ENCODE data around the gene RERG.

Gene RERG

DNA sequence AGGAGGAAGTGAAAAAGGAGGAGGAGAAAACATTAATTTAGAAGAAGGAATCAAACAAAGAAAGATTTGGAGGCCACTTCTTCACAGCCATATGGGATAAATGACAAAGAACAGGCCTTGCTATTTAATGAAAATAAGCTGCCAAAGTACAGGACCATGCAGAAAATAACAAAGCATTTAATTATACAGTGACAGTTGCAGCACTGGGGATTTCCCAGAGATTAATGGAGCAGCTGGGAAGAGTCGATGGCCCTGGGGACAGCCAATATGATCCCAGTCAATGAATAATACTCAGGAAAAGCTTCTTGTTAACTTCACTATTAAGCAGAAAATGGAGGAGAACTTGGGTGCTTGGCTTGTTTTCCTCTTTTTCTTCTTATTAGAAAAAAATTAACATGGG lies 34.6 kb downstream of the RERG start:
- DNase-seq, result no peak

DNA sequence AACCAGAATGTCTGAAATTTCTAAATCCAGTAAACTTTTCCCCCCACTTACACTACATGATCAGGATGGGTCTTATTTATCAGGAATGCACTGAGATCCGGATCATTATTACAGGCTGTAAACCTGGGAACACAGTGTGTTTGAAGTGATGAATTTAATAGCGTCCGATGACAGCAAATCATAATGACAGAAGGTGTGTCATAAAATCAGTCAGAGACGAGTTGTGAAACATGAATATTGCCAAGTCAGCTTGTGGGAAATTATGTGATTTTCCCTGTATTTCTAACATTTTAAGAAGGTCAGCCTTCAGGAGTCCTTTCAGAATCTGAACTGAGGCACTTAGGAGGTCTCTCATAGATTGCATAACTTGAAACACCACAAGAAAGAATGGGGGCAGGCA lies 36.7 kb downstream of the RERG start:
- DNase-seq, result no peak

DNA sequence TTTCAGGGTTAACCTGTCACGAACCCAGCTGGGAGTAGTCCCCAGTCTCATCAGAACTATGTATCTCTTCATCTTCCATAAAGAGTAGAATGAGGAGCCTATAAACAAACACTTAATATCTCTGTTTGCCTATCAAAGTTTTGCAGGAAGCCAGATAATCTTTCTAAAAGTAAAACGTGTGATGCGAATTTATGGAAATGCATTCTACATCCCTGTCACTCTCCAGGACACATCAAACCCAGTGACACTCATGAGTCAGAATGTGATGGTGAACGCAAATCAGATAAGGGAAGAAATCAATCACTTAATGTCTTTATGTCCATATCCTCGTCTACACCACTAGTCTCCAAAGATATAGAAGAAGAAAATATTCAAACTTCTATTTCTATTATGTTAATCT lies 37.4 kb downstream of the RERG start:
- DNase-seq, result no peak

DNA sequence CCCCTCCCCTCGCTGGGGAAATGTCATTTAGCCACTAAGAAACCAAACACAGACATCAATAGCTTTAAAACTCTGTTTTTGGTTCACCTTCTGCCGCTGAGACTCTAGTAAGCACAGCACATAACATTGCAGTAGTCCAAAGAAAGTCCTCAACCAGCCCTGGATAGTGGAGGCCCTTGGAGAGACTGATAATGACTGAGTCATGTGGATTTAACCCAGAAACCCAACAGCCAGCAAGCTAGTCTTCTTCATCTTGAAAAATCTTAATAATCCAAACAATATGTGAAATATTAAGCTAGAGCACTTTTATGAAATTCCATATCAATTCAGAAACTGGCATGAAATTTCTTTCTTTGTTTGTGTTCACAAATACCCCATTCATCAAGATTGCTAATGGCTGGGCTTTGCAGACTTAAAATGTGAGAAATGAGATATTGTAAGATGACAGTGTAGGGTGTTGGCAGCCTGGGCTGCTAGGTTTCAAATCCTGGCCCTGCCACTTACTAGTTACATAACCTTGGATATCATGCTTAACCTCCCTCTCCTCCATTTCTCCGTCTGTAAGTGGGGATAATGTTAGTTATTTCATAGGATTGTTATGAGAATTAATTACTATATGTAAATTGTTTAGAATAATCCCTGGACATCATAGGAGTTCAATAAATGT lies 40.1 kb downstream of the RERG start:
- peak; percentile 27 for DNase-seq

GRCh38 chr12:15180325-15180724 lies 40.9 kb downstream of the RERG start:
- DNase-seq, result no peak

GRCh38 chr12:15179672-15180071 lies 41.5 kb downstream of the RERG start:
- no peak for DNase-seq

- DNase-seq, result no peak
Measured at GRCh38 chr12:15173142-15173541, 48.1 kb downstream of the RERG start.

DNA sequence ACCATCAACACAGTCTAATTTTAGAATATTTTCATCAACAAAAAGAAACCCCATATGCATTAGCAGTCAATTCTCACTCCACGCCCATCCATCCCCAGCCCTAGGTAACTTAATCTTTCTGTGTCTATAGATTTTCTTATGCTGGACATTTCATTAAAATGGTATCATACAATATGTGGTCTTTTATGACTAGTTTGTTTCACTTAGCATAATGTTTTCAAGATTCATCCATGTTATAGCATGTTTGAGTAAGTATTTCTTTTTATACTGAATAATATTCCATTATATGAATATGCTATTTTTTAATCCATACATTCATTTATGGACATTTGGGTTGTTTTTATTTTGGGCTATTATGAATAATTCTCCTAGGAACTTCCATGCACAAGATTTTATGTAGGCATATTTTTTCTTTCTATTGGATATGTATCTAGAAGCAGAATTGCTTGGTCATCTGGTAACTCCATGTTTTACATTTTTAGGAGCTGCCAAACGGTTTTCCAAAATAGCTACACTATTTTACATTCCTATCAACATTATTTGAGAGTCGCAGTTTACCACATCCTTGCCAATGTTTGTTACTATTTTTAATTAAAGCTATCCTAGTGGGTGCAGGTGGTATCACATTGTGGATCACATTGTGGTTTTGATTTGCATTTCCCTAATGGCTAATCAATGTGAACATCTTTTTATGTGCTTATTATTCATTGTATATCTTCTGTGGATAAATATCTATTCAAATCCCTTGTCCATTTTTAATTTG lies 49.0 kb downstream of the RERG start:
- DNase-seq, result no peak

- no peak for DNase-seq
Measured at GRCh38 chr12:15171012-15171655, 50.1 kb downstream of the RERG start.

DNA sequence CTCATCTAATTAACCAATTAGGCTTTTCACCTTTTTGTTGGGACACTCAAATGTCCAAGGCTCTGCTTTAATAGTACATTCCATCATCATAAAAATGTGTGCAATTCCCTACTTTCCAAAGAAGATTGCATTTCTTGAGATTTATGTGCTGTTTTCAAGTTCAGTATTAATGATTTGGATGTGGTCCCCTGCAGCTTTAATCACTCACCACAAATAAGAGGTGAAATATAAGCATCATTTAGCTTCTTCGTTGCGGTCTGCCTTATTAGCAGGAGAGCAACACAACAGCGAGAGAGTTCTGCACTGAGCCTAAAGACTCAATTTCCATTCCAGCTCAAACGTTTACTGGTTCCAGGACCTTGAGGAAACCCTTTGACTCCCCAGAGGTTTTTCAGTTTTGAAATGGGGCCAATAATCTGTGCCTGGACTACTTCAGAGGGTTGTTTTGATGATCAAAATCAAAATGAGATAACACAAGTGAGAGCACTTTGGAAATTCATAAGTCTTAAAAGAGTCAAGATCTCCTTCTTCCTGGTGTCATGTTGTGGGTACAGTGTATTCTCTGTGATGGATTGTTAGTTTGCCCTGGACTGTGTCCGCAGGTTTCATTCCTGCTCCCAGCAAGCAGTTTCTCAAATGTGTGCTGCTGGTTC lies 53.1 kb downstream of the RERG start:
- DNase-seq, result no peak

DNA sequence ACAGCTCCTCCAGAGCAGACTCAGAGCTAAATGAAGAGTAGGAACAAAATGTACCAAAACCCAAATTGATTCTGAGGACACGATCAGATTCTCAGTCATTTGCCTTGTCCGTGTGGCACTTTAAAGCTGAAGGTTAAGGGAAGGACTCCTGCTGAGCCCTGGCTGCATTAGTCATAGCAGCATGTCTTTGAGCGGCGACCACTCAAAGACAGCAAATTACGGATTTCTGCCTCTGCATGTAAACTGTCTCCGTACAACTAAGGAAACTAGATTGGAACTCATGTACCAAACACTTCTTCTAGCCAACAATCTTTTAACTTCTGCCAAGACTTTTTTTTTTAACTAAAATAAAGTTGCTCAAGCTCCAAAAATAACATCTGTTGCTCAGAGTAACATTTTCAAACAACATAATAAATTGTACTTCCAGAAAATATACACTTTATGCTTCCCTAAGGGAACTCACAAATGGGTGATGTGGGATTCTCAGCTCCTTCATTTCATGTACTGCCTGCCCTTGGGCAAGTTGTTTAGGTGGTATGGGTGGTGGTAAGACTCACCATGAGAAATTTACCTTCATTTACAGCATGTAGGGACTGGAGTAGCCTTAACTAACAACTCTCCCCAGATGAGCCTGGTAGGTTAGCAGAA lies 56.1 kb downstream of the RERG start:
- peak; percentile 77 for DNase-seq

GRCh38 chr12:15163030-15163976 lies 57.9 kb downstream of the RERG start:
- peak; percentile 24 for DNase-seq

DNA sequence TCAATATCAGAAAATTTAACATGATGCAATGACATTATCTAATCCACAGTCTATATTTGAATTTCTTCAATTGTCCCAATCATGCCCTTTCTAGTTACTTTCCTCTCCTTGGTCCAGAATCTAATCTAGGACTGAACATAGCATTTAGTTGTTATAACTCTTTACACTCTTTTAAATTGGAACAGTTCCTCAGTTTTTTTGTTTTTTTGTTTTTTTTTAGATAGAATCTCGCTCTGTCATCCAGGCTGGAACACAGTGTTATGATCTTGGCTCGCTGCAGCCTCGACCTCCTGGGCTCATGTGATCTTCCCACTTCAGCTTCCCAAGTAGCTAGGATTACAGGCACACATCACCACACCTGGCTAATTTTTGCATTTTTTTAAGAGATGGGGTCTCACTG lies 63.1 kb downstream of the RERG start:
- DNase-seq, result no peak

GRCh38 chr12:15157269-15157671 lies 63.9 kb downstream of the RERG start:
- DNase-seq, result no peak

GRCh38 chr12:15155271-15155670 lies 65.9 kb downstream of the RERG start:
- DNase-seq, result no peak

- no peak for DNase-seq
Measured at GRCh38 chr12:15154103-15154502, 67.1 kb downstream of the RERG start.

DNA sequence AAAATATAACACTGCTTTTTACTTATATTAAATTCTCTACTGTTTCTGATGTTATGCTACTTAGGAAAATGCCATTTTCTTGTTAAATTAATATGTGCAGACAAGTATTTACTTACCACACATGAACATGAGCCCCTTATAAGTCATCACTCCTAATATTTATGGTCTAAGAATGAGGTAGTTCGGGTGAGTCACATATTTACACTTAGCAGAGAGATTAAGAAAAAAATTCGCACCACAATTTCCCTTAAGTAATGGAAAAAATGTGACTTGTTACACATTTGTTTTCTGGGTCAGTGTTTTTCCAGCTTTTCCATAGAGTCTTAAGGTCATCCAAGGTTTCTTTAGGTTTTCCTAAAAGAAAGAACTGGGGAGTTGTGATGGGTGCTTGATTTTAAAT lies 68.3 kb downstream of the RERG start:
- DNase-seq, result peak; percentile 86

- DNase-seq, result peak; percentile 19
Measured at GRCh38 chr12:15152456-15152855, 68.8 kb downstream of the RERG start.

- peak; percentile 39 for DNase-seq
Measured at GRCh38 chr12:15151161-15152091, 69.8 kb downstream of the RERG start.

DNA sequence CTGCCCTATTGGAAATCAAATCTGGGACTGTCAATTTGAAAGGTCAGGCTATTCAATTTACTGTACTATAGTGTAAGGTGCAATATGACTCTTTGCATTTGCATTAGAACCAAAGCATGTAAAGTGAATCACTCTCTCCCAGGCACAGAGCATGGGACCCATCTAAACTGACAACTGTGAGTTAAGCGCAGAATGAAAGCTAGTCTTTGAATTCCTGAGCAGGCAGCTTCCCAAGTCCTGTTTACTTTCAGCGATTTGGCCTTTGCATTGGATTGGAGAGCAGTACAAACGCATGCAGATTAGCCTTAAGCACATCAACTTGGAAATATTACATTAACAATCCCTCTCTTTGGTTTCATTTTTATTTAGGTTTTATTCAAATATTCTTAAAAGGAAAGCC lies 74.6 kb downstream of the RERG start:
- no peak for DNase-seq

Measured in fibroblast of skin of back (primary cell).